ENCODE measurements around the gene CLIC5.

GRCh38 chr6:45836438-45836824, 179.2 kb downstream of the CLIC5 start:
- TF ChIP-seq, protein P1, sequence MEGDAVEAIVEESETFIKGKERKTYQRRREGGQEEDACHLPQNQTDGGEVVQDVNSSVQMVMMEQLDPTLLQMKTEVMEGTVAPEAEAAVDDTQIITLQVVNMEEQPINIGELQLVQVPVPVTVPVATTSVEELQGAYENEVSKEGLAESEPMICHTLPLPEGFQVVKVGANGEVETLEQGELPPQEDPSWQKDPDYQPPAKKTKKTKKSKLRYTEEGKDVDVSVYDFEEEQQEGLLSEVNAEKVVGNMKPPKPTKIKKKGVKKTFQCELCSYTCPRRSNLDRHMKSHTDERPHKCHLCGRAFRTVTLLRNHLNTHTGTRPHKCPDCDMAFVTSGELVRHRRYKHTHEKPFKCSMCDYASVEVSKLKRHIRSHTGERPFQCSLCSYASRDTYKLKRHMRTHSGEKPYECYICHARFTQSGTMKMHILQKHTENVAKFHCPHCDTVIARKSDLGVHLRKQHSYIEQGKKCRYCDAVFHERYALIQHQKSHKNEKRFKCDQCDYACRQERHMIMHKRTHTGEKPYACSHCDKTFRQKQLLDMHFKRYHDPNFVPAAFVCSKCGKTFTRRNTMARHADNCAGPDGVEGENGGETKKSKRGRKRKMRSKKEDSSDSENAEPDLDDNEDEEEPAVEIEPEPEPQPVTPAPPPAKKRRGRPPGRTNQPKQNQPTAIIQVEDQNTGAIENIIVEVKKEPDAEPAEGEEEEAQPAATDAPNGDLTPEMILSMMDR (IDR thresholded peaks at IDR 0.05): no peak
- TF ChIP-seq POLR2AphosphoS5 (IDR thresholded peaks at IDR 0.05): no peak
- TF ChIP-seq POLR2A (IDR thresholded peaks at IDR 0.05): no peak

Measured in gastroesophageal sphincter (tissue), 3 donors.